Cerebellar nuclear complex (tissue), 1 donor: Measurements from ENCODE around the gene C9orf72.
"Not testable (repeated sequence)": the region's sequence is repeated elsewhere in the genome, so short reads cannot be mapped to it uniquely, and the experiment has no call there.

Source experiments
- DNase-seq, 2 experiments: peaks; one replicate each; lab custom pipeline; 2025; lab: John Stamatoyannopoulos, UW

C9orf72 gene

GRCh38 chr9:27518809-27519208, 54.5 kb downstream of the C9orf72 start:
- DNase-seq = no peak

GRCh38 chr9:27518006-27518405, 55.3 kb downstream of the C9orf72 start:
- DNase-seq = no peak

GRCh38 chr9:27514551-27514950, 58.7 kb downstream of the C9orf72 start:
- DNase-seq = no peak

GRCh38 chr9:27511771-27512170, 61.5 kb downstream of the C9orf72 start:
- no peak for DNase-seq

- no peak for DNase-seq
Measured at GRCh38 chr9:27510780-27511179, 62.5 kb downstream of the C9orf72 start.

GRCh38 chr9:27506981-27507380, 66.3 kb downstream of the C9orf72 start:
- no peak for DNase-seq

- DNase-seq = no peak
Measured at GRCh38 chr9:27505744-27506161, 67.5 kb downstream of the C9orf72 start.

GRCh38 chr9:27504259-27504658, 69.0 kb downstream of the C9orf72 start:
- DNase-seq = no peak

- no peak for DNase-seq
Measured at GRCh38 chr9:27503623-27504022, 69.7 kb downstream of the C9orf72 start.

- DNase-seq = not testable (repeated sequence)
Measured at GRCh38 chr9:27500902-27501301, 72.4 kb downstream of the C9orf72 start.

GRCh38 chr9:27499451-27499850, 73.8 kb downstream of the C9orf72 start:
- DNase-seq = no peak

GRCh38 chr9:27497883-27498417, 75.3 kb downstream of the C9orf72 start:
- no peak for DNase-seq
